Measurements from ENCODE around the gene NEFH. TPM values are rescaled to one million over a fixed set of nuclear protein-coding genes. Genes with fewer than 3 reads are reported as not detected.

Gene NEFH
- total RNA-seq, 1 experiment from 2014 or later: 5.7 TPM

DNA sequence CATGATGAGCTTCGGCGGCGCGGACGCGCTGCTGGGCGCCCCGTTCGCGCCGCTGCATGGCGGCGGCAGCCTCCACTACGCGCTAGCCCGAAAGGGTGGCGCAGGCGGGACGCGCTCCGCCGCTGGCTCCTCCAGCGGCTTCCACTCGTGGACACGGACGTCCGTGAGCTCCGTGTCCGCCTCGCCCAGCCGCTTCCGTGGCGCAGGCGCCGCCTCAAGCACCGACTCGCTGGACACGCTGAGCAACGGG lies 169 bp downstream of the NEFH start:
- peaks cover 0 to under 1% (median under 1%) of the 10 kb centered on the region in 3 experiments; a peak in 3 of 7 replicates for H3K36me3 Mint-ChIP-seq (ENCODE audit: insufficient read depth in 1 of 3, low read depth in 3 of 3)
- Histone ChIP-seq H2BK12ac (ENCODE audit: insufficient read length, low read depth, low read length) (no peak overlapping the region), H2BK20ac (ENCODE audit: low read depth, low read length, poor library complexity, severe bottlenecking) (no peak overlapping the region), H2BK15ac (ENCODE audit: low read depth, low read length) (no peak overlapping the region), H2AK5ac (ENCODE audit: insufficient read length, low read length) (no peak overlapping the region), H3K23me2 (ENCODE audit: insufficient read length, low read depth, low read length, poor library complexity, severe bottlenecking) (peaks cover 10% of the 10 kb centered on the region), H4K91ac (ENCODE audit: insufficient read length, low read depth, low read length) (no peak overlapping the region), H3K18ac (ENCODE audit: insufficient read length, low read depth, low read length) (peak overlapping the region; percentile 7), H3K4me2 (ENCODE audit: insufficient read depth, insufficient read length, low read length) (peak overlapping the region; percentile 25), H3K27me3 (ENCODE audit: insufficient read depth, low read length) (peaks cover 27% of the 10 kb centered on the region), H4K20me1 (ENCODE audit: control insufficient read depth, insufficient read depth, insufficient read length) (no peaks in the 10 kb centered on the region), H2BK120ac (ENCODE audit: low read depth, low read length, poor library complexity, severe bottlenecking) (no peak overlapping the region), H4K5ac (ENCODE audit: insufficient read length, low read depth, low read length) (no peak overlapping the region), H3K14ac (ENCODE audit: insufficient read depth, low read length) (no peak overlapping the region), H2BK5ac (ENCODE audit: insufficient read length, low read length) (no peak overlapping the region), H3K4ac (ENCODE audit: low read depth, low read length) (no peak overlapping the region), H3K23ac (ENCODE audit: insufficient read length, low read depth, low read length) (no peak overlapping the region), H3K9me3 (ENCODE audit: control insufficient read depth, low read depth, low read length) (no peaks in the 10 kb centered on the region), H3K79me1 (ENCODE audit: insufficient read depth, low read depth, low read length, poor library complexity, severe bottlenecking) (no peaks in the 10 kb centered on the region), H3K4me1 (ENCODE audit: insufficient read depth, low read length) (peaks cover 6% of the 10 kb centered on the region), H3K27ac (ENCODE audit: insufficient read length, low read depth, low read length) (no peak overlapping the region), H3T11ph (ENCODE audit: low read length) (no peak overlapping the region), H3K56ac (ENCODE audit: insufficient read length, low read depth, low read length) (no peak overlapping the region), H3K79me2 (ENCODE audit: insufficient read depth, low read length) (no peaks in the 10 kb centered on the region), H3K9ac (ENCODE audit: extremely low read depth, insufficient read length, low read length) (no peak overlapping the region), H2AFZ (ENCODE audit: low read length) (no peak overlapping the region), H4K8ac (replicated peaks; ENCODE audit: insufficient read length, low read depth, low read length) (no peak overlapping the region)
- H3K4me1 Mint-ChIP-seq: peaks cover 38 to 43% of the 10 kb centered on the region in 2 experiments
- DNase-seq: no peak
- H3K9me3 Mint-ChIP-seq: peaks cover 8 to 9% of the 10 kb centered on the region in 2 experiments
- H3K27me3 Mint-ChIP-seq (ENCODE audit: low read depth): peaks cover 80% of the 10 kb centered on the region
- H3K4me3 Mint-ChIP-seq: 0 out of 5 replicates have a peak overlapping the region, but pooled peaks of 1 of the 2 experiments have one; percentile 5
- TF ChIP-seq, protein P1, sequence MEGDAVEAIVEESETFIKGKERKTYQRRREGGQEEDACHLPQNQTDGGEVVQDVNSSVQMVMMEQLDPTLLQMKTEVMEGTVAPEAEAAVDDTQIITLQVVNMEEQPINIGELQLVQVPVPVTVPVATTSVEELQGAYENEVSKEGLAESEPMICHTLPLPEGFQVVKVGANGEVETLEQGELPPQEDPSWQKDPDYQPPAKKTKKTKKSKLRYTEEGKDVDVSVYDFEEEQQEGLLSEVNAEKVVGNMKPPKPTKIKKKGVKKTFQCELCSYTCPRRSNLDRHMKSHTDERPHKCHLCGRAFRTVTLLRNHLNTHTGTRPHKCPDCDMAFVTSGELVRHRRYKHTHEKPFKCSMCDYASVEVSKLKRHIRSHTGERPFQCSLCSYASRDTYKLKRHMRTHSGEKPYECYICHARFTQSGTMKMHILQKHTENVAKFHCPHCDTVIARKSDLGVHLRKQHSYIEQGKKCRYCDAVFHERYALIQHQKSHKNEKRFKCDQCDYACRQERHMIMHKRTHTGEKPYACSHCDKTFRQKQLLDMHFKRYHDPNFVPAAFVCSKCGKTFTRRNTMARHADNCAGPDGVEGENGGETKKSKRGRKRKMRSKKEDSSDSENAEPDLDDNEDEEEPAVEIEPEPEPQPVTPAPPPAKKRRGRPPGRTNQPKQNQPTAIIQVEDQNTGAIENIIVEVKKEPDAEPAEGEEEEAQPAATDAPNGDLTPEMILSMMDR (conservative IDR thresholded peaks at IDR 0.05): no peak
- H3K27ac Mint-ChIP-seq: no peak overlapping the region
- WGBS (ENCODE audit: extremely low coverage, insufficient read length, low lambda C conversion rate): no CpG with 5 or more reads among the region's 39 CpGs
